ENCODE results near the gene EXT2. TPM values are rescaled to one million over a fixed set of nuclear protein-coding genes. Genes with fewer than 3 reads are reported as not detected.

The EXT2 gene
- total and polyA plus RNA-seq, 2 donors from 2014 or later = 29.8 to 54.1 TPM

GRCh38 chr11:44157019-44157418 lies 61.5 kb downstream of the EXT2 start:
- Histone ChIP-seq H3K4me1 (ENCODE audit: control insufficient read depth in 2 of 3, insufficient read depth in 2 of 3, low read depth in 1 of 3, low read length in 3 of 3) (no peaks in the 10 kb centered on the region), H3K4me3 (ENCODE audit: low read length in 3 of 3) (no peak overlapping the region), H3K27ac (ENCODE audit: low read depth in 2 of 2, low read length in 2 of 2) (no peak overlapping the region), H3K9ac (ENCODE audit: low read length in 3 of 3) (no peak overlapping the region), H3K9me3 (ENCODE audit: control insufficient read depth in 2 of 3, insufficient read depth in 1 of 3, low read length in 3 of 3) (peaks cover 0 to 2% (median 0%) of the 10 kb centered on the region in 3 donors), H3K27me3 (ENCODE audit: control insufficient read depth, insufficient read depth, low read length) (no peaks in the 10 kb centered on the region), H3K36me3 (ENCODE audit: control insufficient read depth in 2 of 3, insufficient read depth in 3 of 3, low read length in 3 of 3) (no peaks in the 10 kb centered on the region)
- no peak for DNase-seq
- TF ChIP-seq CTCF (IDR thresholded peaks at IDR 0.05; ENCODE audit: borderline replicate concordance, extremely low read depth, insufficient read depth) = no peak
- FAIRE-seq = no peak
- intact Hi-C loops (cut with DNase I) = no loop called here

- intact Hi-C loops (cut with DNase I) = no loop called here
- no peak for DNase-seq
- Histone ChIP-seq H3K9ac (ENCODE audit: low read length in 3 of 3) (no peak overlapping the region), H3K4me3 (ENCODE audit: low read length in 3 of 3) (no peak overlapping the region), H3K27me3 (ENCODE audit: control insufficient read depth, insufficient read depth, low read length) (no peaks in the 10 kb centered on the region), H3K36me3 (ENCODE audit: control insufficient read depth in 2 of 3, insufficient read depth in 3 of 3, low read length in 3 of 3) (no peaks in the 10 kb centered on the region), H3K4me1 (ENCODE audit: control insufficient read depth in 2 of 3, insufficient read depth in 2 of 3, low read depth in 1 of 3, low read length in 3 of 3) (no peaks in the 10 kb centered on the region), H3K9me3 (ENCODE audit: control insufficient read depth in 2 of 3, insufficient read depth in 1 of 3, low read length in 3 of 3) (peaks cover 0 to 2% (median 0%) of the 10 kb centered on the region in 3 donors), H3K27ac (ENCODE audit: low read depth in 2 of 2, low read length in 2 of 2) (no peak overlapping the region)
- FAIRE-seq = peak; percentile 95
- TF ChIP-seq CTCF (IDR thresholded peaks at IDR 0.05; ENCODE audit: borderline replicate concordance, extremely low read depth, insufficient read depth) = no peak
Observed at GRCh38 chr11:44158384-44158783, 62.9 kb downstream of the EXT2 start.

- TF ChIP-seq CTCF (IDR thresholded peaks at IDR 0.05; ENCODE audit: borderline replicate concordance, extremely low read depth, insufficient read depth) = no peak
- no peaks in the 10 kb centered on the region for H3K27me3 ChIP-seq (ENCODE audit: control insufficient read depth, insufficient read depth, low read length)
- FAIRE-seq = no peak
- H3K36me3 ChIP-seq (ENCODE audit: control insufficient read depth in 2 of 3, insufficient read depth in 3 of 3, low read length in 3 of 3) = no peaks in the 10 kb centered on the region
- H3K4me3 ChIP-seq (ENCODE audit: low read length in 3 of 3) = no peak overlapping the region
- intact Hi-C loops (cut with DNase I) = no loop called here
- no peaks in the 10 kb centered on the region for H3K4me1 ChIP-seq (ENCODE audit: control insufficient read depth in 2 of 3, insufficient read depth in 2 of 3, low read depth in 1 of 3, low read length in 3 of 3)
- H3K27ac ChIP-seq (ENCODE audit: low read depth in 2 of 2, low read length in 2 of 2) = no peak overlapping the region
- H3K9ac ChIP-seq (ENCODE audit: low read length in 3 of 3) = no peak overlapping the region
- H3K9me3 ChIP-seq (ENCODE audit: control insufficient read depth in 2 of 3, insufficient read depth in 1 of 3, low read length in 3 of 3) = peaks cover 0 to 2% (median 0%) of the 10 kb centered on the region in 3 donors
- no peak for DNase-seq
Observed at GRCh38 chr11:44159848-44160721, 64.6 kb downstream of the EXT2 start.

Data from kidney (tissue), 14 donors.